NCI-H82 treated with DMSO at 0.1 percent for 48 hours (cell line): Measurements from ENCODE around the gene FAH.

Source experiments
- DNase-seq: peaks from one replicate; lab custom pipeline; 2025; ENCODE audit not compliant: unreplicated experiment; lab: John Stamatoyannopoulos, UW

FAH gene

DNA sequence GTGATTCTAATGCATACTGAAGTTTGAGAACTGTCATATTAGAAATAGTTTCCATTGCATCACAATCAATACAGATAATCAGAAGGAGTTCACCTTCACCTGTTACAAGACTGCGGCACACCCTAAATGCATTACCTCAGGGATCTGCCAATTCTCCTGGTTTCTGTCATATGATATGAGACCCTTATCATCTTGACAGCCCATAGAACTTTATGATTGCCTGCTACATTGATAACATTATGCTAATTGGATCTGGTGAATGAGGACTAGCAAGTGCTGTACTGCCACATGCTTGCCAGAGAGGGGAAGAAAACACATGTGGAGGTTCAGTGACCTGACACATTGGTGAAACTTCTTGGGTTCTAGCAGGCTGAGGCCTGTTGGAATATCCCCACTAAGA lies 41.4 kb downstream of the FAH start:
- DNase-seq: no peak

DNA sequence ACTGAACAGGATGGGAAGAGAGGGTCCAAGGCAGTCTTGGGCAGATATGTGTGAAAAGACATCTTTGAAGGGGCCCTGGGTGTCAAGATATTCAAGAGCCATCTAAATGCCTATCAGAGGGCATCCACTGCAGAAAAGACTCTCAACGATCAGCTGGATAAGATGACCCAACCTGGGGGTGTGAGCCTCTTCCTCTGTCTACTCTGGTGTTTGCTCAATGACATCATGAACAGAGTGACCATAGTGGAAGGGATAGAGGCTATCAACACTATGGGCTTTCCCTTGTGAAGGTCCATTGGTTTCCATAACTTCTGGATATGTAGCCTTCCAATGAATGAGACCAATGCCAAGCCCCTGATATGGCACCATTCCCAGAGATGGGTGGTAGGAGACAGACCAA lies 42.1 kb downstream of the FAH start:
- no peak for DNase-seq

DNA sequence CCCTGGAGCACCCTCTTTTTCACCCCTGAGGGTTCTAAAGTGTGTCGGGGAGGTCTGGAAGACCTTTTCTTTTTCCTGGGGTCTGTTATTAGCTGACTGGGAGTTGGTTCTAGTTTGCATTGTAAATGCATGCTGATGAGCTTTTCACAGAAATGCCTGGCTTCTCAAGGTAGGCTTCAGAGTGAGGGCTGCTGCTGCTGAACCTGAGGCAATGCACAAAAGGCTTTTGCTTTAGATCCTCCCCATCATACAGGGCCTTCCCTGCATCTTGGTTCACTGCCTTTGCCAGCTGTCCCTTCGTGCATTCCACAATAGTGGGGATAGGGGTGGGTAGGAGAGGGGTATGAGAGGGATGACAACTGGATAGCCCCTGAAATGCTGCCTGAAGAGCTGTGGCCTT lies 46.6 kb downstream of the FAH start:
- no peak for DNase-seq

DNA sequence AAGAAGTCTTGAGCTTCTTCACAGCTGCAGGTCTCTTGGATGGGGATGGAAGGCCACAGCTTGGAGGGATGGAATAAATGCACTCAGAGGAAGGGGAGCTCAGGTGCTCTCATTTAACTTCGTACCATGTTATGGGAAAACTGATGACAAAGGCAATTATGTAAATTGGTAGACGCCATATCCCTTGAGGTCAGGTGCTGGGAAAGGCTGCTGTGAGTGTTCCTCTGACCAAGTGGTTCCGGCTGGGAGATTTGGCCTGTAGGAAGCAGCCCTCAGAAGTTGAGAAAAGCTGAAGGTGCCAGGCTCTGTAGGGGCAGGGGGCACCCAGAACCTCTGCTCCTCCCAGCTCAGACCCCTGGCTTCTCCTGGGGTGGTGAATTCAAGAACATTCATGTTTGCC lies 47.1 kb downstream of the FAH start:
- no peak for DNase-seq

DNA sequence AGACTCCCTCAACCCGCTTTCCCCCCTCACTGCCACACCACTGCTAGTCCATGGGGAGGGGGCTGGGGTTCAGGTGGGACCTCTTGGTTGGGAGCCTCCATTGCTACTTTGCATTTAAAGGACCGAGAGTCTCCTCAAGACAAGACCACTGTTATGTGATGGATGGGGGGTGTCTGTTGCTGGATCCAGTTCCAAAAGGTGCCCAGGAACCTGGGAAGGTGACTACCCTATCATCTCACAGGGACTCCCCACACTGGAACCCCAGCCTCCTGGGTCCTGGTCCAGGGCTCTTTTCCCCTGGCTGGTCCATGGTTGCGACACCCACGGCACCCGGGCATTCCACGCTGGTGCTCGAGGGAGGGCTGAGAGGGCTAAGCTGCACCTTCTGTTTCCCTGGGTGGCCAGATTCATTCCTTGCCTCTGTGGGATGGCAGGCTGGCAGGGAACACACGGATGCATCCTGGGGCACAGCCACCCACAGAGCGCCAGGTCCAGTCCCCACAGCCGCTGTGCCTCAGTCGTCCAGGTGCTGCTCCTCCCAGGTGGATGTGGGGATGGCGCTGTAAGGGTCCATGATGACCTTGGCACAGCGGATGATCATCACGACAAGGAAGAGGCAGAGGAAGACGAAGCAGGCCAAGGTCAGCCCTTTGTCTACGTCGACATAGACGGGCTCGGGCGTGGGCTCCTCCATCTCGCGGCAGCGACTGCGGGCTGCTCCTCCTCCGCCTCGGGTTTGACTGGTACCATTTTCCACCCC lies 48.6 kb downstream of the FAH start:
- no peak for DNase-seq

GRCh38 chr15:80202016-80202315 lies 49.2 kb downstream of the FAH start:
- DNase-seq: no peak

GRCh38 chr15:80202641-80203360 lies 50.0 kb downstream of the FAH start:
- DNase-seq: no peak

GRCh38 chr15:80203361-80203885 lies 50.6 kb downstream of the FAH start:
- DNase-seq: no peak

DNA sequence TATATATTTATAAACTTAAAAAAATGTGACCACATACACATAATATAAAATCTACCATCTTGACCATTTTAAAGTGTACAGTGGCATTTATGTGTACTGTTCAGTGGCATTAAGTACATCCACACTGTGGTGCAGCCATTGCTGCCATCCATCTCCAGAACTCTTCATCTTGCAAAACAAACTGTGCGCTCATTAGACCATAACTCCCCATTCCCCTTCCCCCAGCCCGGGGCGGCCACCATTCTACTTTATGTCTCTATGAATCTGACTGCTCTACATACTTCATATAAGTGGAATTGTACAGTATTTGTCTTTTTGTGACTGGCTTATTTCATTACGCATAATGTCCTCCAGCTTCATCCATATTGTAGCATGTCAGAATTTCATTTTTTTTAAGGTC lies 51.4 kb downstream of the FAH start:
- DNase-seq: no peak

DNA sequence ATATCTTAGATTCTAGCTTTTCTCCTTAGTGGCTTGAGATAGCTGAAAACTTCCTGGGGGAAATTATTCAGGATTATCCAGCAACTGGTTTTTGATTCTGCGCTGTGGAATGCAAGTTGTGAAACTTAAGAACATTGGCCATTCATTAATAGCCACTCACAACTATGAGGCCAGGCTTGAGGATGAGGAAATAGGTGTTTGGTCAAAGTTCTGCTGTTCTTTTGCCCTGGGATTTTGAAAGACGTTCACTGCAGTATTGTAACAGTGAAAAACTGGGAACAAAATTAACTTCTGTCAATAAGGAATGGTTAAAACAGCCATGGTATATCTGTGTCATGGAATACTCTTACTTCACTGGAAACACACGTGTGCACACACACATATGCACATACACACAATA lies 55.1 kb downstream of the FAH start:
- no peak for DNase-seq

- DNase-seq: no peak
Measured at GRCh38 chr15:80208758-80209734, 56.2 kb downstream of the FAH start.

DNA sequence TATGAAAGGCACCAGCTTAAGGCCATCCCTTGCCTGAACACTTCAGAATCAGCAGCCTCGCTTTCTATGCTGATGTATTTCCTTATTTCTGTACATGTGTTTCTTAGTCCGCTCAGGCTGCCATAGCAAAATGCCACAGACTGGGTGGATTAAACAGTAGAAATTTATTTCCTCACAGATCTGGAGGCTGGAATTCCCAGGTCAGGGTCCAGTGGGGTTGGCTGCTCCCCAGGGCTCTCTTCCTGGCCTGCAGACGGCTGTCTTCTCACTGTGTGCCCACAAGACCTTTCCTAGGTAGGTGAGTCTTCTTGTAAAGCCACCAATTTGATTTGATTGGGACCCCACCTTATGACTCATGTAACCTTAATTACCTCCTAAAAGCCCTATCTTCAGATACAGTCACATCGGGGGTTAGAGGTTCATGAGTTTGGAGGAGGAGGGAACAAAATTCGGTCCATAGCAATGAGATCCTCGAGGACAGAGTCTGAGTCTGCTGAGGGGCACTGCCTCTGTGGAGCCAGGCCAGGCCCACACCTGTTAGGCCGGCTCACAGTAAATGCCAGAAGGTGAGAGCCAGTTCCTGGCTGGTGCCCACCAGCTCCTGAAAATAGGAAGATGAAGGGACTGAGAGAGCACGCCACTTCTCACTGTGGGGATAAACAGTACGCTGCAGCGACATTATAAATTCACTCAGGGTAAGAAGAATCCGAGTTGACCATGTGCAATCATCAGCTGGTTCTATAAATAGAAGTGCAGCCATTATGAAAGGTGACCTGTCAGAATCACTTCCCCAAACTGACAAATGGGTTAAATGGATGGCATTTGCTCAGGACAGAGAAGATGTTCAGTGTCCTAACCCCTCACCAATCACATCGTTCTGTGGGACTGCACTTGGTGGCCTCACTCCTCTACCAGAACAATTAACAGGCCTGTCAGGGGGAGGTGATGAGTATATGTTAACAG lies 58.1 kb downstream of the FAH start:
- DNase-seq: no peak

DNA sequence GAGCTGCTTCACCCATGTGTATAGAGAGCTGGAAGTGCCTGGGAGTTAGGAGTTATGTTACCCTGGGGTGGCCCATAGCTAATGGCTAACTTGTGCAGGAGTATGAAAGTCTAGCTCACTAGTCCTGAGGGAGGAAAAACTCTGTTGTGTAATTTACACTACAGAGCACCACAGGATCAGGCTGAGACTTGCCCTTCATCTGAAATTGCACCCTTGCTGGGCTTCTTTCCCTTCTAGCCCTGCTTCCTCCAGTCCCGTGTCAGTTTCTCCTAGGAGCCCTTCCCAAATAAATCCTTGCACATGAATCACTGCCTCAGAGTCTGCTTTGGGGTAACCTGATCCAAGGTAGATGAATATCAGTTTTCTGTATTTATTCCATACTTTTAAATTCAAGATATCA lies 59.2 kb downstream of the FAH start:
- DNase-seq: no peak

- no peak for DNase-seq
Measured at GRCh38 chr15:80214910-80215309, 62.1 kb downstream of the FAH start.

DNA sequence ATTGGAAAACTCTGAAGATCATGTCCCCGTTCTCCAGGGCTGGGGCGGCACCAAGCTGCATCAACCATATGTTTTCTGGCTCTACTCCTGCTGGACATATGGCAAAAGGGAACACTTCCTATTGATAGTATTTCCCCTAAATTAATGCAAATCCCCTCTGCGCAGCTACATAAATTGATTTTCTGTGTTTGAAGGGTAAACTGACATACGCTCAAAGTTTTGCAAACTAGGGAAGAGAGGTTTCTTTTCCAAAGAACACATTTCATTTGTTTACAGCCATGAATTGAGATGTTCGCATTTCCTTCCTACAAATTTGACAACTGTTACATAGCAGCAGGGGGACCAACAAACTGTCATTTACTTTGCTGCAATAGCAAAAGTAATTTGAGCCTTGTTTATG lies 63.3 kb downstream of the FAH start:
- DNase-seq: no peak

DNA sequence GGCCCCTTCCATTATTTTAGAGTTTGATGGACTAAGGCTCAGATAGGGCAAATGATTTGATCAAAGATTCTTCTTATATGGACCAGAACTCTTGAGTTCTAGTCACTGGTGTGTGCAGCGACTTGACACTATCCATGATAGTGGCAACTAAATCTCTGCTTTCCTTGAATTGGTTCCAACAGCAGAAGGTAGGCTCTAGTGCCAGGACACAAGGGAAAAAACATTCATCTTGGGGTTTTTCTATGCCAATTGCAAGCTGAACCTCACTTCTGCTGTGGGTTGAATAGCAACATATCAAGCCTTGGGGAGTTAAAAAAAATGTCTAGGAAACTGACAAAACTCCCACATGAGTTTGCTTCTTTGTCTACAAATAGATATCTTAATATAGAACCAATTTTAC lies 64.1 kb downstream of the FAH start:
- no peak for DNase-seq

- no peak for DNase-seq
Measured at GRCh38 chr15:80217327-80217900, 64.6 kb downstream of the FAH start.

DNA sequence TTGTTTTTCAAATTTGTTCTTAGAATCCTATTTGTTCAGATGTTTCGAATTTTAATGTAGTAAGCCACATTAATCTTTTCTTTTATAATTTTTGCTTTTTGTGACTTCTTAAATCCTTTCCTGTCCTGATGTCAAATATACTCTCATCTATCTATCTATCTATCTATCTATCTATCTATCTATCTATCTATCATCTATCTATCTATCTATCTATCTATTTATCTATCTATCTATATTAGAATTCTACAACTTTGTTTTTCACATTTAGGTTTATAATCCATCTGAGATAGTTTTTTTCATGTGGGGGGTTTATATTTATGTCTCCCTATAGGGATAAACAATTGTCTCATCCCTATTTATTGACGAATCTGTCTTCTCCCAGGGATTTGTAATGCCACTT lies 67.2 kb downstream of the FAH start:
- no peak for DNase-seq

- DNase-seq: no peak
Measured at GRCh38 chr15:80228959-80229610, 76.3 kb downstream of the FAH start.

DNA sequence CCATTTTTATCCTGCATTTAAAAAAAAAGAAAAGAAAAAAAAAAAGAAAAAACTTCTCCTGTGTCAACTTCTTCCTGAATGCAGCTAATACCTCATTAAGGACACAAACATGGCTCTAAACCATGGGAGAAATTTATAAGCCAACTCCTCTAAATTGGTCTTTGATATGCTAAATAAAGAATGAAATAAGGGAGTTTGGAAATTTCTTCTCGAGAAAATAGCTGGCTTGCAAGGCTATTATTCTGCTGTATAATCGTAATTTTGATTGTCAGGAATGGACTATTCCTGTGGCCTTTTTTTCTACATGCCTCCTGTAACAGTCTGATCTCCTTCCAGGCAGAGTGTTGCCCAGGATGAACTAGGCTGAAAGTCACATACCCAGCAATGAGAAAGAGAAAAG lies 78.6 kb downstream of the FAH start:
- no peak for DNase-seq
